ENCODE measurements around the gene FMNL3.
A peak's percentile ranks its signal among the peaks of the same experiment; 100 is the strongest.

Gene FMNL3

GRCh38 chr12:49673446-49674317 is 33.5 kb downstream of the FMNL3 start:
- peak; percentile 61 for DNase-seq

DNA sequence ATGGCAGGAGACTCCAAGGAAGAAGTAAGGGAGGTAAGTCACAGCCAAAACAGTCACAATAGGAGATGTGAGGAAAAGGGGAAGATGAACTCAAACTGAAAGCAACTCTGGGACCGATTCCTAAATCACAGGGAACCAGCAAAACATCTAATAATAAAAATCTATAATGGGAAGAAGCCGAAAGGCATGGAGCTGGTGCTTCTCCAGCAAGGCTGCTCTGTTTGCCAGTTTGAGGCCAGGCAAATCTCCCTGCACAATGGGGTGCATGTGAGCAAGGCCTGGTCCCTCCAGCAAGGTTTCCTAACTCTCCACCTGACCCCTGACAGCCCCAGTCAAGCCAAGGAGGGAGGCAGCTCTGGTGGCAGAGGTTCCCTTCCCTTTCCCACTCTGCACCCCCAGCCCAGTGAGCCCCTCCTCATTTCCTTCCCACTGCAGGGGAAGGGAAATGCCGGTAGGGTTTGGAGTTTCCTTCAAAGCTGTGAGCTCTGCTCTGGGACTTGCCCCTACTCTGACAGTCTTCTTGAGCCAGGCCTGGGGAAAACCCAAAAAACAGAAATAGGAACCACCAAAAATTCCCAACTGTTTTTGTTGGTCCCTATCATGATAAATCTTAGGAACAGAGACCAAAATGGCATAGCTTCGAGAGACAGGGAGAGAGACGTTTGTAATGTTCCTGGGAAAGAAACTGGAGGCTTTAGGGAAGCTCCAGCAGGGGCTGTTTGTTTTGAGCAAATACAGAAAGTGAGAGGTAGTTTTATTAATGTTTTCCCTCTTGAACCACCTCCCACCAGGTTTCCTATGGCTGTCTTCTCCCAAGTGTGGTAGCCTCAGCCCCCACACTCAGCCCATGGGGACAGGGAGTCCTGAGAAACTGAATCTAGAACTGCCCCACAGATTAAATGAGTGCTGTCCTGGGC is 34.6 kb downstream of the FMNL3 start:
- no peak for DNase-seq

- no peak for DNase-seq
These were observed 36.0 kb downstream of the FMNL3 start for GRCh38 chr12:49671031-49671765.

DNA sequence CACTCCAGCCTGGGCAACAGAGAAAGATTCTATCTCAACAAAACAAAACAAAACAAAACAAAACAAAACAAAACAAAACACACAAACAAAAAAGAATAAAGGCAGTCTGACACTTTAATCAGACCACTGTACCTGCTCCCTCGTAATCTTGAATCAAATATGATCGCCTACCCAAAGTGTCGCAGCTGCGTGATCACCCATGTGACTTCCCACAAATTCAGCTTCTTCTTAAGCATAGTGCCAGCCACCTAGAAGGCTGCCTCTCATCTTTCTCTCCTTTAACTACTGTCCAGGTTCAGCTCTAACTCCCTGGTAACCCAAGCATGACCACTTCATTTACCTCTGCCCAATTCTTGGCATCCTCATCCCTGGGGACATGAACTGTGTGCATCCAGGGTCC is 37.4 kb downstream of the FMNL3 start:
- no peak for DNase-seq

DNA sequence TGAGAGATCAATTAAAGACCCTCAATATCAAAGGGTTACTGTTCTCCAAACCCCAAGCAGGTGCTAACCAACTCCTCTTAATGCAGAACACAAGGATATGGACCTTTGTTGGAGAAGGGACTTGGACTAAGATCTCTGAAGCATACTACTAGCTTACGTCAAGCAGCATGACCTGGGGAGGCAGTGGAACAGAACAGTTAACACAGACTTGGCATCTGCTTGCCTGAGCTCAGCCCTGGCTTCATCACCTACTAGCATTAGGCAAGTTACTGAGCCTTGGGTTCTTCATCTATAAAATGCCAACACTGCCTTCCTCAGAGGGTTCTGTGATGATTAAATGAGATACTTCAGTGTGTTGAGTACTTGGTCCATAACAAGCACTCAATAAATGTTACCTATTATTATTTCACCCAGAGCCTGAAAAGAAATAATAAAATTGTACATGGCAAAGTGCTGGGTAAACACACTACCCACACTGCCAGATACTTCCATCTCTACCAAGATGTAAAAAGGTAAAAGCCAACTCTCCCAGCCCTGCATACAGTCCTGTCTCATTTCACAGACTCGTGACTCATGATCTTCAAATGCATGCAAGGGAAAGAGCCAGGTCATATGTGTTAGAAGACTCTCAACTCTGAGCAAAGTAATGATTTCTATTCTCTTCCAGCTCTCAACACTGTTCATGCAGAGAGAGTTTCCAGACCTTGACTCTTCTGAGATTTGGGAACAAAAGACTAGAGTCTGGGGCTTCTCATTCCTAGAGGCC is 39.7 kb downstream of the FMNL3 start:
- no peak for DNase-seq

- DNase-seq: no peak
These were observed 41.0 kb downstream of the FMNL3 start for GRCh38 chr12:49666176-49666575.

GRCh38 chr12:49665384-49665783 is 41.8 kb downstream of the FMNL3 start:
- no peak for DNase-seq

DNA sequence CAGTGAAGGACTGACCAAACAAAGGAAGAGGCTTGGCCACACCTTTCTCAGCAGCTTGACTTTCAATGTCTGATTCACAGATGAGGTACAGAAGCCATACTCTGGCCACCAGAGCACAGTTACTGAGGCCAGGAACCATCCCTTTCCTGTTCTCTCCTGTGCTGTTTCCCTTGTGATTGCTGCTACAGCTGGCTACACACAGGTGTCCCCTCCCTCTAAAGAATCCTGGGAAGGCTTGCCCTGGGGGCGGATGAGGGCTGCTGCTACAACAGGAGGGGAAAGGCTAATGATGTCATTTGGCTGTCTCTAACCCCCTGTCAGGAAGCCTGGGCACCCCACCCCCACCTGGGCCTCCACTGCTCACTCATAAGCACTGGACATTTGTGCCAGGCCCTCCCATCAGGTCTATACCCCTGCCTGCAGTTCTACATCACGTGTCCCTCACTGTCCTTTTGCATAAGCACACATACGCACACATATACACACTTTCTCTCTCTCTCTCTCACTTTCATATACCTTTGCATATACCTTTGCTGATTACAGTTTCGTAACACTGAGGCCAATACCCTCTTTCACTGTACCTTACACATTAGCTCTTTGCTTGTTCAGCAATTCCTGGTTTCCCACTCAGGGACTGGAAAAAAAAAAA is 42.5 kb downstream of the FMNL3 start:
- DNase-seq: no peak

GRCh38 chr12:49664167-49664566 is 43.0 kb downstream of the FMNL3 start:
- no peak for DNase-seq

DNA sequence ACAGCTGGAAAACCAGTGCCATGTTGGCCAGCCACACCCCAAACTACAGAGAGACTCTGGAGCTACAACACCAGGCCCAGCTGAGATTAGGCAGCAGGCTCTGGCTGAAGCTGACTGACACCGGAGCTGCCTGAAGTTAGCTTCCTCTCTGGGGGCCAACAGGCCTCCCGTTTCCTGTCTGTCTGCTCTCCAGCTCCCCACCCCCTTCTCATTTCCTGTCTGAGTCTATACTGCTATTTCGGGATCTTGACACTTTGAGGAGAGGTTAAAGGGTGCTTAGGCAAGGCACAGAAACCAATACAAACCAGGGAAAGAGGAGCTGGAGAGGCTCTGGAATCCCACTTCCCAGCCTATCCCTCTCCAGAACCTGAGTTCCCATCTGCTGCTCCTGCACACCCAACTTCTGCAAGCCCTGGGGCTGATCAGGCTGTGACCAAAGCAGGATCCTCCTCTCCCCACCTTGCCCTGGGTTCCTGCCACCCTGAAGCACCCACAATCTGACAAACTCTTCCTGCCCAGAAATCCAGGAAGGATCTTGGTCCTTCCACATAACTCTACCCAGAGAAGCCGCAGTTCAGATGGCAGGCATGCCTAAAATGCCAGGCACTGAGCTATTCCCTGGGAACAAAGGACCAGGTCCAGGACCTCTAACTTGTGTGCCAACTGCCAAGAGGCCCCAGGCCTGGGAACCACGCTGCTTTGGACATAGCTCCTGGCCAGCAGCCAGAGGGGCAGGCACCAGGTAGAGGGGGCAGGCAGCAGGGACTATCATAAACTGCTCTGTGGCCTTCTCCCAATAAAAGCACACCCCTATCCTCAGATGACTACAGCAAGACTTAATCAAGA is 44.0 kb downstream of the FMNL3 start:
- DNase-seq: no peak

GRCh38 chr12:49661746-49662145 is 45.5 kb downstream of the FMNL3 start:
- no peak for DNase-seq

GRCh38 chr12:49661191-49661590 is 46.0 kb downstream of the FMNL3 start:
- no peak for DNase-seq

GRCh38 chr12:49659753-49660152 is 47.5 kb downstream of the FMNL3 start:
- DNase-seq: no peak

GRCh38 chr12:49658276-49658675 is 48.9 kb downstream of the FMNL3 start:
- no peak for DNase-seq

- DNase-seq: no peak
These were observed 51.5 kb downstream of the FMNL3 start for GRCh38 chr12:49655595-49656236.

- DNase-seq: no peak
These were observed 52.5 kb downstream of the FMNL3 start for GRCh38 chr12:49654715-49655114.

DNA sequence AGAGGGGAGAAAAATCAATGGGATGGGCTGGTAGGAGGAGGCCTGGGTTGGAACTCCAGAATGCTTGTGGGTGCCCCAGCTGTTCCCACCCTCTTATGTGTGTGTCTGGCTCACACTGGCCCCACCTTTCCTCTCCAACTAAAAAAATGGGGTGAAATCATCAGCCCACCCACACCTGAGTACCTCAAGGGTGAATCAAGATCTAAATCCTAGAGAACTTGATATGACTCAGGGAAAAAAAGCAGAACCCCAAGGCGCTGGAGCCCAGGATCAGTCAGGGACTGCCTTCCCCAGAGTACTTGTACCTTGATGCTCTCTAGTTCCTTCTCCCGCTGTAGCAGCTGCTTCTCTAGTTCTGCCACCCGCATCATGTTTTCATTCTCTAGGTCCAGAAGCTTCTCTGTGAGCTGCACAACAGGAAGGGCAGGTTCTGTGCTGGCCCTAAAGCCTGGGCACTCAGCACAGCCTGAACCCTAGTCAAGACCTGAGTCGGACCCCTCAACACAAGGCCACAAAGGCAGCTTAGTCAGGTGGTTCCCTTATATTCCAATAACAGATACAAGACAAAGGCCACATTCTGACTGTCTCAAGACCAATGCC is 54.2 kb downstream of the FMNL3 start:
- no peak for DNase-seq

- no peak for DNase-seq
These were observed 55.4 kb downstream of the FMNL3 start for GRCh38 chr12:49651855-49652254.

DNA sequence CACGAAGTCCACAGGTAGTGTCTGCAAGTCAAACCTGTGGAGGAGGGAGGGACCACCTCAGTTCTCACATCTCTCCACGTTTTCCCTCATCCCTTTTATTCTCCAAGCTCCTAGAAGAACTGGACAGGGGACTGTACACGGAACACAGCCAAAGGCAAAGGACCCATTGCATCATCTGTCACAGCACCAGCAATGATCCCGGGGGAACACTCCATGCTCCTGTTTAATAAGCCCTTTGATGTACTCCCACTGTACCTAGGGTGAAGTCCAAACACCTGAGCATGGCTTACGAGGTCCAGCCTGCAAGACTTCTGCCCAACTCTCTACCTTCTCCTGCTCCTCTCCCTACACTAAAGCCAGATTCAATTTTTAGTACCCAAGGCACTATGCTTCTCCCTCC is 57.3 kb downstream of the FMNL3 start:
- no peak for DNase-seq

DNA sequence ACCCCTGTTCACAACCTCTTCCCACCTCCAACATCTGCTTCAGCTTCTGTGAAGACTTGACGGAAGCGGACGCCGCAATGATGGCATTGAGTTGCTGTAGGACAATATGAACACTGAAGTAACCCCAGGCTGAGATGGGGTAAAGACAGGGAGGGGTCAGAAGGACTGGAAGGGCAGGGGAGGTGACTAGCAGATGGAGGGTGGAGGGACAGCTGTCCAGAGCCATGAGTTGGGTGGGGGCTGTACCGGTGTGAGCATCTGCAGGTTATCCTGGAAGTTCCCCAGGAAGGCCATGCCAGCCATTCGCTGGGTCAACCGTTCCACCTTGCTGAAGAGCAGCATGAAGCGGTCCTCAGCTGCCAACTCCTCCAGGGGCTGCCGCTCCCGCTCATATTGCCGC is 57.8 kb downstream of the FMNL3 start:
- no peak for DNase-seq
